K562 (cell line): ENCODE measurements around the gene FOXK2. TPM values are rescaled to one million over a fixed set of nuclear protein-coding genes. Genes with fewer than 3 reads are reported as not detected.

Experiments
- ATAC-seq: fragments of 200-7000 bp; cut with Tn5 transposase; 3 replicates; pipeline ENCODE4 v1.9.1; 2020; ENCODE audit warnings: moderate library complexity
- BruUV-seq: library from RNA; stranded (reverse); fragments of 400-500 nt; replicated peaks from 2 replicates; lab custom pipeline; 2021; lab: Mats Ljungman, UMichigan
- CTCF ChIA-PET: fragments of 300-600 bp; formaldehyde crosslinking; extraction: SDS; loops from one replicate; lab custom pipeline; 2021; ENCODE audit warnings: low intra/inter-chr PET ratio; lab: Yijun Ruan, JAX
- POLR2A ChIA-PET: fragments of 300-600, 350-650 bp; sonication (Branson Sonifier 250); formaldehyde crosslinking; extraction: SDS; loops from one replicate; lab custom pipeline; 2021; ENCODE audit warnings: antibody characterized with exemption, inconsistent platforms; lab: Yijun Ruan, JAX
- DNase-seq, 4 experiments: peaks; one replicate each; pipeline versions ENCODE4 v3.0.0 to v3.0.0-alpha.2; 2011 to 2018; ENCODE audit warnings: low spot score in 3 of 4, mixed read lengths in 3 of 4; ENCODE audit errors: extremely low read depth in 1 of 4
- FAIRE-seq: peaks from 2 replicates; lab custom pipeline; 2011; peaks lifted over from hg19 to GRCh38; lab: Jason Lieb, UNC
- H2AFZ ChIP-seq: 2 replicates; pipeline ENCODE4 v1.6.0; 2011; ENCODE audit warnings: low read depth, low read length, control low read depth, inconsistent platforms
- H3K27ac ChIP-seq: fragments of 200-600 bp; 3 replicates; pipeline ENCODE4 v1.8.0; 2011; ENCODE audit warnings: low read depth, mild to moderate bottlenecking, control low read depth, inconsistent platforms, low read length, moderate library complexity, mixed read lengths; ENCODE audit errors: extremely low read depth
- H3K27me3 ChIP-seq, 2 experiments: fragments of 300-600 bp in 1 of 2; 2 replicates in 1 of 2; 3 replicates in 1 of 2; pipeline versions ENCODE4 v1.6.0 to v1.8.0; 2011; ENCODE audit warnings: inconsistent platforms in 2 of 2, low read length in 2 of 2, mild to moderate bottlenecking in 1 of 2, mixed read lengths in 1 of 2, moderate library complexity in 1 of 2; ENCODE audit not compliant: control insufficient read depth in 2 of 2, insufficient read depth in 2 of 2
- H3K36me3 ChIP-seq: fragments of 300-600 bp; 3 replicates; pipeline ENCODE4 v1.8.0; 2011; ENCODE audit warnings: mild to moderate bottlenecking, low read length, inconsistent platforms; ENCODE audit not compliant: control insufficient read depth, insufficient read depth
- H3K4me1 ChIP-seq, 2 experiments: fragments of 200-600 bp in 1 of 2; replicated peaks in 1 of 2; 2 replicates in 1 of 2; 3 replicates in 1 of 2; pipeline versions ENCODE4 v1.5.1 to v1.8.0; 2011; ENCODE audit warnings: inconsistent platforms in 2 of 2, low read length in 2 of 2, mild to moderate bottlenecking in 1 of 2, mixed read lengths in 1 of 2, moderate library complexity in 1 of 2; ENCODE audit not compliant: control insufficient read depth in 2 of 2, insufficient read depth in 2 of 2
- H3K4me2 ChIP-seq: 2 replicates; pipeline ENCODE4 v1.6.1; 2011; ENCODE audit warnings: low read length, control low read depth, inconsistent platforms, mixed read lengths; ENCODE audit not compliant: insufficient read depth
- H3K4me3 ChIP-seq: fragments of 200-600 bp; sonication (generic), shearing (Covaris generic); 2 replicates; pipeline ENCODE4 v1.5.1; 2016; ENCODE audit warnings: control low read depth, inconsistent platforms
- H3K79me2 ChIP-seq: fragments of 200-600 bp; 3 replicates; pipeline ENCODE4 v1.8.0; 2011; ENCODE audit warnings: low read length, inconsistent platforms; ENCODE audit not compliant: control insufficient read depth, insufficient read depth
- H3K9ac ChIP-seq, 2 experiments: 2 replicates each; pipeline versions ENCODE4 v1.6.0 to v1.6.1; 2011; ENCODE audit warnings: low read depth in 2 of 2, low read length in 2 of 2, control low read depth in 1 of 2, inconsistent platforms in 1 of 2, mild to moderate bottlenecking in 1 of 2, mixed read lengths in 1 of 2; ENCODE audit not compliant: insufficient read depth in 1 of 2
- H3K9me1 ChIP-seq: one replicate; pipeline ENCODE4 v1.6.0; 2011; ENCODE audit warnings: inconsistent platforms, mild to moderate bottlenecking, low read length, moderate library complexity; ENCODE audit not compliant: control insufficient read depth, insufficient read depth
- H3K9me3 ChIP-seq: replicated peaks from 2 replicates; pipeline ENCODE4 v1.5.1; 2011; ENCODE audit warnings: low read depth, low read length, inconsistent platforms; ENCODE audit not compliant: control insufficient read depth, insufficient read depth
- H4K20me1 ChIP-seq: replicated peaks from 2 replicates; pipeline ENCODE4 v1.6.1; 2011; ENCODE audit warnings: low read length, inconsistent platforms, mixed read lengths; ENCODE audit not compliant: control insufficient read depth, insufficient read depth
- EP400 ChIP-seq: fragments of 450-650 bp; IDR thresholded peaks from 2 replicates; pipeline ENCODE4 v1.6.1; 2017; ENCODE audit warnings: antibody characterized with exemption, mild to moderate bottlenecking, moderate library complexity
- ETS2 ChIP-seq: IDR thresholded peaks from 2 replicates; pipeline ENCODE4 v1.6.1; 2016; ENCODE audit warnings: borderline replicate concordance, missing genetic modification characterization, mild to moderate bottlenecking, moderate library complexity, missing compliant biosample characterization; ENCODE audit not compliant: poor library complexity, severe bottlenecking
- GABPB2 ChIP-seq: fragments of 250-450 bp; sonication (Bioruptor Pico); conservative IDR thresholded peaks from 2 replicates; pipeline ENCODE4 v1.5.1; 2021; ENCODE audit warnings: mild to moderate bottlenecking
- GTF2A2 ChIP-seq: IDR thresholded peaks from 2 replicates; pipeline ENCODE4 v1.6.1; 2016; ENCODE audit warnings: mild to moderate bottlenecking, missing genetic modification characterization, missing compliant biosample characterization
- KDM1A ChIP-seq, 2 experiments: fragments of 450-650 bp; IDR thresholded peaks; 2 replicates each; pipeline ENCODE4 v1.6.1; 2016; ENCODE audit warnings: mild to moderate bottlenecking in 2 of 2
- KLF16 ChIP-seq: IDR thresholded peaks from 2 replicates; pipeline ENCODE4 v1.6.1; 2016; ENCODE audit warnings: antibody characterized with exemption
- MIER1 ChIP-seq: fragments of 450-650 bp; IDR thresholded peaks from 2 replicates; pipeline ENCODE4 v1.6.1; 2016; ENCODE audit warnings: antibody characterized with exemption, mild to moderate bottlenecking, low read depth
- MNT ChIP-seq, 2 experiments: fragments of 450-650 bp; conservative IDR thresholded peaks; 2 replicates each; pipeline ENCODE4 v1.6.1; 2017; ENCODE audit warnings: mild to moderate bottlenecking in 2 of 2, moderate library complexity in 2 of 2
- POLR2AphosphoS2 ChIP-seq: IDR thresholded peaks from 2 replicates; pipeline ENCODE4 v1.6.1; 2012; ENCODE audit warnings: low read length, improper control_type of control experiment
- POLR2AphosphoS5 ChIP-seq: IDR thresholded peaks from 2 replicates; pipeline ENCODE4 v1.6.1; 2011; ENCODE audit warnings: mild to moderate bottlenecking, low read depth, low read length, moderate library complexity; ENCODE audit not compliant: control insufficient read depth, insufficient read depth
- POU5F1 ChIP-seq: fragments of 150-350 bp; IDR thresholded peaks from 2 replicates; pipeline ENCODE4 v1.6.1; 2014; ENCODE audit warnings: borderline replicate concordance, low read length, low read depth, mild to moderate bottlenecking; ENCODE audit not compliant: partially characterized antibody
- ZNF140 ChIP-seq: fragments of 250-450 bp; sonication (Bioruptor Pico); IDR thresholded peaks from 2 replicates; pipeline ENCODE4 v1.8.0; 2021; ENCODE audit warnings: moderate library complexity, mild to moderate bottlenecking, inconsistent platforms
- ZNF263 ChIP-seq: sonication (generic); formaldehyde crosslinking; IDR thresholded peaks from 2 replicates; pipeline ENCODE4 v1.8.0; 2022; ENCODE audit warnings: mild to moderate bottlenecking, missing genetic modification reagents, borderline replicate concordance
- WGBS: fragments of 100-300 bp; shearing (Covaris generic); methylation state at CpG from one replicate; pipeline ENCODE4 v1.1.6; 2016; ENCODE audit warnings: low coverage, mixed read lengths; ENCODE audit not compliant: insufficient coverage; ENCODE audit errors: missing lambda C conversion rate; 5-methylcytosine and 5-hydroxymethylcytosine counted together
- in situ Hi-C: fragments of 300-500 bp; cut with MboI; formaldehyde crosslinking; loops from 4 replicates; pipeline ENCODE4 v1.15.0; 2018; ENCODE audit warnings: inconsistent platforms, mixed read lengths
- intact Hi-C: fragments of 100-400 bp; cut with micrococcal nuclease; formaldehyde crosslinking; loops from 2 replicates; pipeline ENCODE4 v1.14.2; 2022
- polyA plus RNA-seq, 8 experiments: library from polyadenylated mRNA; depleted of rRNA in 4 of 8; stranded (reverse) in 5 of 8; unstranded in 3 of 8; fragments of >200 nt; fragmentation: Nextera tagmentation in 2 of 8; fragmentation: Illumina TruSeq in 1 of 8; extraction: Ambion mirVana in 2 of 8; extraction: Trizol in 1 of 8; gene quantifications; 2 replicates each; pipeline versions ENCODE4 v1.2.1 to v1.2.3, GENCODE V29; 2011 to 2014; ENCODE audit warnings: inconsistent platforms in 1 of 8, missing spikeins in 1 of 8
- total RNA-seq, 7 experiments: library from RNA; depleted of rRNA in 6 of 7; stranded (reverse); fragments of >200 nt in 6 of 7; fragmentation: Illumina TruSeq in 2 of 7; extraction: Trizol in 2 of 7; gene quantifications; 2 replicates each; pipeline versions ENCODE4 v1.2.1 to v1.2.3, GENCODE V29; 2011 to 2021; ENCODE audit warnings: low replicate concordance in 1 of 7
- TF ChIP-seq, protein P1 (sequence below): sonication (generic); formaldehyde crosslinking; IDR thresholded peaks from 2 replicates; pipeline ENCODE4 v1.9.0; 2022; ENCODE audit warnings: mild to moderate bottlenecking, missing genetic modification reagents
- TF ChIP-seq, protein P2 (sequence below): sonication (generic); formaldehyde crosslinking; IDR thresholded peaks from 2 replicates; pipeline ENCODE4 v1.8.1; 2023; ENCODE audit warnings: mild to moderate bottlenecking, missing genetic modification reagents

Gene FOXK2
- total and polyA plus RNA-seq, 9 of the 15 experiments (the other 6 are each of a cell fraction or from before 2014, with no cell fraction given), result 3.0 to 86.0 (median 44.1) TPM

DNA sequence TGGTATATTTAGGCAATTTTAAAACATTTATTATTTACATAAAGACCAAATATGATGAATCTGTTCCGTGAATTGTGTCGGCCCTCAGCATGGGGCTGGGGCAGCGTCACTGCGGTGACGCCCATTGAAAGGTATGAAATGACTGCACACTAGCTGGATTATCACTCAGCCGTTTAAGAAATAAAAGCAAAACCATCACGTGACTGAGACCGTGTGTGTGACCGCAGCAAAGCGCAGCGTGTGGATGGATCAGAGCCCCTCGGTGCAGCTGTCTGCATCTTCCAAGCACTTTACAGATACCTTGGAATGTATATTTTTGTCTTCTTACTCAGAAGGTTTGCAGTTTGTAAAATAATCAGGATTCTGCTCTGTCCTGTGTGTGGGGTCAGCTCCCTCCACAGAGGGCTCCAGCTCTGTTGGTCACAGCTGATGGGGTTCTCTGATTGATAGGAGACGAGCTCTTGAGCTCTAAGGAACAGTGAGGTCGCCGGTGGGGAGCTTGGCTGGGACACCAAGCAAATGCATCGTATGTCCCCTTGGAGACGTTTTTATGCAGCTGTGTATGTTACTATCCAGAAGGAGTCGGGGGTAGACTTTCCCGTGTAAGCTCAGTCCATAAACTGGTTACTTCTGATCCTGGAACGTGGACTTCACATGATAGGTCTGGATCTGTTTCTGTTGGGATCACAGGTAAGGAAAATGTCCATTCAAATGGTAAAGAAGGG, 83.6 kb downstream of the FOXK2 start (continued):
- no peak for TF ChIP-seq MNT (conservative IDR thresholded peaks at IDR 0.05)
- TF ChIP-seq MIER1, result no peak
- no peak for TF ChIP-seq POLR2AphosphoS5
- no peak for TF ChIP-seq KLF16
- TF ChIP-seq KDM1A (IDR thresholded peaks at IDR 0.05), result no peak
- no peak for TF ChIP-seq POU5F1
- TF ChIP-seq, all 486 proteins: peak for 0

DNA sequence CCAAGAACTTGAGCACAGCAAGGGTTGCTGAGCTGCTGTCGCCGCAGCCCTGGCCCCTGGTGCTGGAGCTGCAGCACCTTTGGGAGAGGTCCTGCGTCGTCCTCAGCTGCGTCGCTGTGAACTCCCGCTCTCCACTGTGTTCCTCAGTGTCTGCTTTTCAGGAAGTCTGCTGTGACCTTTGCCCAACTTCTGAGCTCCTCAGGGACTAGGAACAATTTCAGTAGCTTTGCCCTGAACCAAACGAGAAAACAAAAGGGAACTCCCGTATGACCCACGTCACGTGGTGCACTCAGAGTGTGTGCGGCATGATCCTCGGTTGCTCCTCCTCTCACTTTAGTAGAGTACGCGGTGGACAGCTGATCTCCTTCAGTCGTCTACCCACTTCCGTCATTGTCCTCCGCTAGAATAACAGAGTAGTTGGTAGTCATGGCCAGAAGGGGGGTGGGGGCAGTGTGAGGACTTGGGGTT, 84.5 kb downstream of the FOXK2 start:
- H3K27ac ChIP-seq, result no peak overlapping the region; the same call in 2 of the 3 replicates
- in situ Hi-C loops, result no loop called here
- H3K27me3 ChIP-seq, result no peaks in the 10 kb centered on the region
- ChIA-PET POLR2A (interaction anchor here (0.6 to 1.0 kb wide), 4 partner anchors 32 to 1450 kb away, joined by 3 read pairs; no protein-coding TSS in a partner anchor), CTCF (no interaction called here)
- peaks cover 2% of the 10 kb centered on the region; the same call in 1 of the 2 replicates for H3K9me3 ChIP-seq
- peaks cover 0 to 12% of the 10 kb centered on the region in 2 experiments; a peak in 2 of 5 replicates for H3K4me1 ChIP-seq
- no peaks in the 10 kb centered on the region for H4K20me1 ChIP-seq
- H3K9me1 ChIP-seq, result no peaks in the 10 kb centered on the region
- H3K36me3 ChIP-seq, result peaks cover 71% of the 10 kb centered on the region; the same call in 2 of the 3 replicates
- DNase-seq, result peak in 2 of 4 experiments; percentile 33 to 56
- intact Hi-C loops, result no loop called here
- peak; percentile 74 for ATAC-seq
- BruUV-seq, result TSS peak; percentile 30
- H3K4me3 ChIP-seq, result no peak overlapping the region
- no peak overlapping the region for H2AFZ ChIP-seq
- 0 out of 3 replicates have a peak, but pooled peaks cover 6% of the 10 kb centered on the region for H3K79me2 ChIP-seq
- H3K9ac ChIP-seq, result no peak overlapping the region
- 85% methylated on average over 18 of the region's 18 CpGs for WGBS
- H3K4me2 ChIP-seq, result no peak overlapping the region
- peak; percentile 51 for FAIRE-seq
- TF ChIP-seq EP400 (no peak), POLR2AphosphoS2 (no peak; the same call in 1 of the 2 replicates), GABPB2 (CRISPR knock-in tag) (no peak), ZNF263 (peak; percentile 56; the same call in 1 of the 2 replicates), ZNF140 (no peak), ETS2 (tag) (no peak), GTF2A2 (tag) (no peak)
- TF ChIP-seq, protein P1, sequence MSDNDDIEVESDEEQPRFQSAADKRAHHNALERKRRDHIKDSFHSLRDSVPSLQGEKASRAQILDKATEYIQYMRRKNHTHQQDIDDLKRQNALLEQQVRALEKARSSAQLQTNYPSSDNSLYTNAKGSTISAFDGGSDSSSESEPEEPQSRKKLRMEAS, result peak; percentile 39; the same call in 1 of the 2 replicates
- TF ChIP-seq, protein P2, sequence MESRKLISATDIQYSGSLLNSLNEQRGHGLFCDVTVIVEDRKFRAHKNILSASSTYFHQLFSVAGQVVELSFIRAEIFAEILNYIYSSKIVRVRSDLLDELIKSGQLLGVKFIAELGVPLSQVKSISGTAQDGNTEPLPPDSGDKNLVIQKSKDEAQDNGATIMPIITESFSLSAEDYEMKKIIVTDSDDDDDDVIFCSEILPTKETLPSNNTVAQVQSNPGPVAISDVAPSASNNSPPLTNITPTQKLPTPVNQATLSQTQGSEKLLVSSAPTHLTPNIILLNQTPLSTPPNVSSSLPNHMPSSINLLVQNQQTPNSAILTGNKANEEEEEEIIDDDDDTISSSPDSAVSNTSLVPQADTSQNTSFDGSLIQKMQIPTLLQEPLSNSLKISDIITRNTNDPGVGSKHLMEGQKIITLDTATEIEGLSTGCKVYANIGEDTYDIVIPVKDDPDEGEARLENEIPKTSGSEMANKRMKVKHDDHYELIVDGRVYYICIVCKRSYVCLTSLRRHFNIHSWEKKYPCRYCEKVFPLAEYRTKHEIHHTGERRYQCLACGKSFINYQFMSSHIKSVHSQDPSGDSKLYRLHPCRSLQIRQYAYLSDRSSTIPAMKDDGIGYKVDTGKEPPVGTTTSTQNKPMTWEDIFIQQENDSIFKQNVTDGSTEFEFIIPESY (CRISPR knock-in tag), result peak; percentile 65; the same call in 1 of the 2 replicates
